H1 (cell line): ENCODE data around the gene TNIK. TPM values are rescaled to one million over a fixed set of nuclear protein-coding genes. Genes with fewer than 3 reads are reported as not detected.

Source experiments
- CTCF ChIA-PET: fragments of 300-600 bp; sonication (Branson Sonifier 250); formaldehyde crosslinking; loops from one replicate; lab custom pipeline; 2021; ENCODE audit not compliant: partially characterized antibody; lab: Charles Lee
- POLR2A ChIA-PET: fragments of 300-600 bp; sonication (Branson Sonifier 250); formaldehyde crosslinking; loops from one replicate; lab custom pipeline; 2021; ENCODE audit warnings: inconsistent platforms; ENCODE audit not compliant: partially characterized antibody; lab: Charles Lee
- DNase-seq, 2 experiments: peaks; one replicate each; pipeline versions ENCODE4 v3.0.0 to v3.0.0-alpha.2; 2010 to 2022; ENCODE audit warnings: low spot score in 2 of 2, low read depth in 1 of 2, mixed read lengths in 1 of 2
- FAIRE-seq: peaks from 2 replicates; lab custom pipeline; 2011; peaks lifted over from hg19 to GRCh38; lab: Jason Lieb, UNC
- H2AFZ ChIP-seq: 2 replicates; pipeline ENCODE4 v1.8.1; 2012; ENCODE audit warnings: low read length, inconsistent platforms
- H2AK5ac ChIP-seq: 2 replicates; pipeline ENCODE4 v1.6.1; 2013; ENCODE audit warnings: low read depth, low read length
- H2BK120ac ChIP-seq: replicated peaks from 2 replicates; pipeline ENCODE3; 2013; ENCODE audit warnings: low read depth, low read length, inconsistent platforms
- H2BK12ac ChIP-seq: 2 replicates; pipeline ENCODE4 v1.6.1; 2013; ENCODE audit warnings: low read depth, low read length
- H2BK15ac ChIP-seq: 2 replicates; pipeline ENCODE4 v1.6.1; 2013; ENCODE audit warnings: low read length
- H2BK20ac ChIP-seq: 2 replicates; pipeline ENCODE4 v1.6.1; 2013; ENCODE audit warnings: low read length
- H2BK5ac ChIP-seq: 2 replicates; pipeline ENCODE4 v1.6.1; 2013; ENCODE audit warnings: low read depth, low read length
- H3K14ac ChIP-seq: 2 replicates; pipeline ENCODE4 v1.6.1; 2013; ENCODE audit warnings: inconsistent platforms; ENCODE audit not compliant: insufficient read length
- H3K18ac ChIP-seq: 2 replicates; pipeline ENCODE4 v1.6.1; 2013; ENCODE audit warnings: low read length; ENCODE audit errors: extremely low read depth
- H3K23ac ChIP-seq: 2 replicates; pipeline ENCODE4 v1.6.1; 2013; ENCODE audit warnings: inconsistent platforms; ENCODE audit not compliant: insufficient read length
- H3K23me2 ChIP-seq: 2 replicates; pipeline ENCODE4 v1.6.1; 2013; ENCODE audit warnings: low read depth, low read length
- H3K27ac ChIP-seq: 2 replicates; pipeline ENCODE4 v1.6.1; 2011; ENCODE audit warnings: low read depth, low read length, inconsistent platforms
- H3K27me3 ChIP-seq, 4 experiments: replicated peaks in 1 of 4; 1 replicate in 1 of 4; 2 replicates in 3 of 4; pipeline versions ENCODE4 v1.6.1 to v1.8.1; 2011 to 2013; ENCODE audit warnings: low read length in 3 of 4, mild to moderate bottlenecking in 3 of 4, inconsistent platforms in 2 of 4, mixed read lengths in 2 of 4, moderate library complexity in 1 of 4; ENCODE audit not compliant: control insufficient read depth in 3 of 4, insufficient read depth in 3 of 4; ENCODE audit errors: extremely low read depth in 1 of 4
- H3K36me3 ChIP-seq, 4 experiments: 2 replicates each; pipeline versions ENCODE4 v1.6.1 to v1.8.1; 2011 to 2013; ENCODE audit warnings: mild to moderate bottlenecking in 4 of 4, low read length in 3 of 4, moderate library complexity in 2 of 4, control low read depth in 1 of 4, inconsistent platforms in 1 of 4; ENCODE audit not compliant: insufficient read depth in 4 of 4, control insufficient read depth in 2 of 4
- H3K4ac ChIP-seq: replicated peaks from 2 replicates; pipeline ENCODE3; 2013; ENCODE audit warnings: low read length, low read depth, mixed read lengths, inconsistent platforms; ENCODE audit not compliant: insufficient read length
- H3K4me1 ChIP-seq, 4 experiments: replicated peaks in 1 of 4; 1 replicate in 1 of 4; 2 replicates in 3 of 4; pipeline versions ENCODE4 v1.6.1 to v1.8.1; 2011 to 2013; ENCODE audit warnings: low read length in 3 of 4, inconsistent platforms in 2 of 4, mixed read lengths in 1 of 4; ENCODE audit not compliant: insufficient read depth in 4 of 4, control insufficient read depth in 3 of 4
- H3K4me2 ChIP-seq, 2 experiments: 2 replicates each; pipeline versions ENCODE4 v1.6.1 to v1.8.1; 2011 to 2013; ENCODE audit warnings: low read depth in 2 of 2, low read length in 2 of 2, control low read depth in 1 of 2, inconsistent platforms in 1 of 2, mild to moderate bottlenecking in 1 of 2; ENCODE audit not compliant: insufficient read depth in 1 of 2
- H3K4me3 ChIP-seq, 4 experiments: fragments of 200-600, 300-600 bp in 1 of 4; sonication (generic), shearing (Covaris generic), sonication (Bioruptor Twin) in 1 of 4; 2 replicates each; pipeline versions ENCODE4 v1.5.1 to v1.8.1; 2011 to 2016; ENCODE audit warnings: low read length in 4 of 4, low read depth in 3 of 4, control low read depth in 2 of 4, inconsistent platforms in 2 of 4, mild to moderate bottlenecking in 2 of 4, mixed read lengths in 1 of 4, moderate library complexity in 1 of 4; ENCODE audit not compliant: insufficient read depth in 2 of 4; ENCODE audit errors: extremely low read depth in 1 of 4
- H3K56ac ChIP-seq: replicated peaks from 2 replicates; pipeline ENCODE3; 2013; ENCODE audit warnings: low read depth, mild to moderate bottlenecking, mixed read lengths, low read length, inconsistent platforms; ENCODE audit not compliant: insufficient read length
- H3K79me1 ChIP-seq: 2 replicates; pipeline ENCODE4 v1.6.1; 2013; ENCODE audit warnings: low read depth, low read length, control low read depth
- H3K79me2 ChIP-seq, 2 experiments: 2 replicates each; pipeline versions ENCODE4 v1.6.1 to v1.8.1; 2012 to 2013; ENCODE audit warnings: low read length in 2 of 2, mild to moderate bottlenecking in 2 of 2, inconsistent platforms in 1 of 2; ENCODE audit not compliant: insufficient read depth in 2 of 2, control insufficient read depth in 1 of 2
- H3K9ac ChIP-seq, 4 experiments: replicated peaks in 1 of 4; 1 replicate in 1 of 4; 2 replicates in 3 of 4; pipeline versions ENCODE4 v1.6.1 to v1.8.1; 2011 to 2013; ENCODE audit warnings: low read depth in 3 of 4, low read length in 3 of 4, control low read depth in 2 of 4, mild to moderate bottlenecking in 2 of 4, moderate library complexity in 2 of 4, inconsistent platforms in 1 of 4; ENCODE audit errors: extremely low read depth in 1 of 4
- H3K9me3 ChIP-seq, 2 experiments: 2 replicates each; pipeline versions ENCODE4 v1.6.1 to v1.8.1; 2012 to 2013; ENCODE audit warnings: mild to moderate bottlenecking in 2 of 2, moderate library complexity in 2 of 2, control low read depth in 1 of 2, inconsistent platforms in 1 of 2, low read depth in 1 of 2, low read length in 1 of 2, mixed read lengths in 1 of 2; ENCODE audit not compliant: insufficient read depth in 2 of 2
- H4K20me1 ChIP-seq, 2 experiments: replicated peaks in 1 of 2; 2 replicates each; pipeline versions ENCODE3 to v1.8.1; 2011 to 2013; ENCODE audit warnings: inconsistent platforms in 2 of 2, low read length in 2 of 2, mild to moderate bottlenecking in 1 of 2; ENCODE audit not compliant: insufficient read depth in 2 of 2, control insufficient read depth in 1 of 2
- H4K5ac ChIP-seq: 2 replicates; pipeline ENCODE4 v1.6.1; 2013; ENCODE audit warnings: low read length, low read depth, mixed read lengths, inconsistent platforms; ENCODE audit not compliant: insufficient read length
- H4K8ac ChIP-seq: 2 replicates; pipeline ENCODE4 v1.8.0; 2013; ENCODE audit warnings: mild to moderate bottlenecking, moderate library complexity, low read length, inconsistent platforms; ENCODE audit not compliant: insufficient read depth; ENCODE audit errors: extremely low read depth
- H4K91ac ChIP-seq: replicated peaks from 2 replicates; pipeline ENCODE3; 2013; ENCODE audit warnings: low read length, mixed read lengths, inconsistent platforms; ENCODE audit not compliant: insufficient read length
- CEBPB ChIP-seq: IDR thresholded peaks from 2 replicates; pipeline ENCODE4 v1.6.1; 2012; ENCODE audit warnings: low read depth, low read length
- EGR1 ChIP-seq: IDR thresholded peaks from 2 replicates; pipeline ENCODE4 v1.6.1; 2011; ENCODE audit warnings: low read depth, low read length, borderline replicate concordance
- EP300 ChIP-seq, 2 experiments: IDR thresholded peaks; 1 replicate in 1 of 2; 2 replicates in 1 of 2; pipeline ENCODE4 v1.6.1; 2011 to 2012; ENCODE audit warnings: low read depth in 2 of 2, low read length in 2 of 2, mild to moderate bottlenecking in 2 of 2, borderline replicate concordance in 1 of 2, inconsistent platforms in 1 of 2, moderate library complexity in 1 of 2
- EZH2 ChIP-seq: fragments of 200-600 bp; sonication (generic); IDR thresholded peaks from 2 replicates; pipeline ENCODE4 v1.7.1; 2012; ENCODE audit warnings: low read depth, mild to moderate bottlenecking, moderate library complexity, low read length, inconsistent platforms; ENCODE audit not compliant: severe bottlenecking
- GABPA ChIP-seq: IDR thresholded peaks from 2 replicates; pipeline ENCODE4 v1.6.1; 2011; ENCODE audit warnings: mild to moderate bottlenecking, low read length, moderate library complexity, borderline replicate concordance; ENCODE audit not compliant: insufficient read depth
- JUN ChIP-seq: IDR thresholded peaks from 2 replicates; pipeline ENCODE4 v1.6.1; 2011; ENCODE audit warnings: low read depth, mild to moderate bottlenecking, improper control_type of control experiment, low read length
- KDM4A ChIP-seq: IDR thresholded peaks from one replicate; pipeline ENCODE4 v1.7.1; 2012; ENCODE audit warnings: low read depth, mild to moderate bottlenecking, moderate library complexity, low read length, inconsistent platforms; ENCODE audit not compliant: severe bottlenecking
- SIX5 ChIP-seq: IDR thresholded peaks from 2 replicates; pipeline ENCODE4 v1.6.1; 2011; ENCODE audit warnings: mild to moderate bottlenecking, low read depth, low read length
- TCF12 ChIP-seq: IDR thresholded peaks from 2 replicates; pipeline ENCODE4 v1.6.1; 2011; ENCODE audit warnings: low read depth, mild to moderate bottlenecking, low read length
- ZNF274 ChIP-seq: IDR thresholded peaks from 2 replicates; pipeline ENCODE4 v1.7.0; 2012; ENCODE audit warnings: low read length, borderline replicate concordance; ENCODE audit errors: extremely low read depth
- WGBS, 2 experiments: shearing (Covaris generic) in 1 of 2; methylation state at CpG; one replicate each; pipeline versions ENCODE4 v1.1.6 to v1.1.7; 2013 to 2015; ENCODE audit warnings: low lambda C conversion rate in 2 of 2, mixed read lengths in 2 of 2, inconsistent platforms in 1 of 2, low coverage in 1 of 2, missing lambda C conversion rate in 1 of 2; ENCODE audit not compliant: insufficient replicate concordance in 2 of 2, insufficient coverage in 1 of 2, insufficient read length in 1 of 2; ENCODE audit errors: extremely low coverage in 1 of 2, missing lambda C conversion rate in 1 of 2; 5-methylcytosine and 5-hydroxymethylcytosine counted together
- polyA plus RNA-seq, 7 experiments: library from polyadenylated mRNA; depleted of rRNA in 3 of 7; stranded (reverse) in 5 of 7; unstranded in 2 of 7; fragments of >200 nt in 5 of 7; fragments of 200-250 nt in 2 of 7; gene quantifications; 1 replicate in 5 of 7; 2 replicates in 1 of 7; 4 replicates in 1 of 7; pipeline versions ENCODE4 v1.2.1 to v1.2.3, GENCODE V29; 2011 to 2013; ENCODE audit warnings: missing spikeins in 2 of 7, mixed read lengths in 2 of 7
- total RNA-seq: library from RNA; stranded (reverse); fragmentation: NEBNext Ultra II Directional; extraction: Animal tissue kit (Norgen Biotek cat#: 25700); gene quantifications from 2 replicates; pipeline ENCODE4 v1.2.1, GENCODE V29; 2021

The TNIK gene
- total and polyA plus RNA-seq, 2 of the 8 experiments (the other 6 are each of a cell fraction or from before 2014, with no cell fraction given): 7.4 to 42.0 TPM

DNA sequence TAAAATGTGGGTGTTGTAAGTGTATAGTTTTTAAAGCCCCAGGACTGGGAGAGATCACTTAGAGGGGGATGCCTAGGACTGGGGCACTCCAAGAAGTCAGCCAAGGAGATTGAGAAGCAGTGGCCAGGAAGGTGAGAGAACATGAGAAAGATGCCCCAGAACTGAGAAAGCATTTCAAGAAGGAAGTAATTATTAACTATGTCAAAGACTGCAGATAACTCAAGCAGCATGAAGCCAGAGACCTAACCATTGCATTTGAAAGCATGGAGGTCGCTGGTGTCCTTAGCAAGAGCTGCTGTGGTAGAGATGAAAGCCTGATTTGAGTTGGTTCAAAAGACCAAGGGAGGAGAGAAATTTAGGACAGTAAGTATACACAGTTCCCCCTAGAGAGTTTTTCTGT lies 403.1 kb downstream of the TNIK start:
- no peak overlapping the region for H3K56ac ChIP-seq
- H3K23ac ChIP-seq: no peak overlapping the region
- no peak overlapping the region for H3K27ac ChIP-seq
- H3K79me2 ChIP-seq: no peaks in the 10 kb centered on the region
- H3K9ac ChIP-seq: no peak overlapping the region
- CTCF ChIA-PET: interaction anchor here (0.7 to 1.6 kb wide), 3 partner anchors 9 to 114 kb away, joined by 3 to 4 read pairs (median 3); no protein-coding TSS in a partner anchor
- no peak overlapping the region for H3K18ac ChIP-seq
- H3K4me3 ChIP-seq: no peak overlapping the region
- TF ChIP-seq SIX5: no peak
- no peak for TF ChIP-seq JUN
- TF ChIP-seq GABPA: no peak
- no peak for TF ChIP-seq EZH2
- TF ChIP-seq CEBPB: no peak
- TF ChIP-seq TCF12: no peak
- no peak for TF ChIP-seq EP300 (IDR thresholded peaks at IDR 0.05; ENCODE audit: borderline replicate concordance in 1 of 2, low read depth in 2 of 2, low read length in 2 of 2)
- no peak for TF ChIP-seq KDM4A
- TF ChIP-seq ZNF274: no peak
- TF ChIP-seq EGR1: no peak
- no peak overlapping the region for H2BK20ac ChIP-seq
- FAIRE-seq (no peak), DNase-seq (no peak)
- no peak overlapping the region for H3K14ac ChIP-seq
- H2BK120ac ChIP-seq: no peak overlapping the region
- POLR2A ChIA-PET: no interaction called here
- peaks cover 0 to 5% (median 3%) of the 10 kb centered on the region in 4 experiments; a peak in 6 of 7 replicates for H3K4me1 ChIP-seq
- H3K9me3 ChIP-seq: no peaks in the 10 kb centered on the region
- no peak overlapping the region for H2BK15ac ChIP-seq
- no peak overlapping the region for H2BK5ac ChIP-seq
- H3K4me2 ChIP-seq: no peak overlapping the region
- no peak overlapping the region for H4K8ac ChIP-seq
- H3K27me3 ChIP-seq: no peaks in the 10 kb centered on the region
- no peaks in the 10 kb centered on the region for H3K36me3 ChIP-seq
- H2AFZ ChIP-seq: no peak overlapping the region
- no peaks in the 10 kb centered on the region for H3K79me1 ChIP-seq
- no peaks in the 10 kb centered on the region for H4K20me1 ChIP-seq
- H3K4ac ChIP-seq: no peak overlapping the region
- no peak overlapping the region for H2BK12ac ChIP-seq
- H4K91ac ChIP-seq: no peak overlapping the region
- 91% methylated on average over 1 of the region's 1 CpG; no CpG with 5 or more reads in 1 of the 2 experiments for WGBS, 2 experiments
- no peaks in the 10 kb centered on the region for H3K23me2 ChIP-seq
- H2AK5ac ChIP-seq: no peak overlapping the region
- H4K5ac ChIP-seq: no peak overlapping the region
